ENCODE data around the gene SEC14L1.

Gene SEC14L1

DNA sequence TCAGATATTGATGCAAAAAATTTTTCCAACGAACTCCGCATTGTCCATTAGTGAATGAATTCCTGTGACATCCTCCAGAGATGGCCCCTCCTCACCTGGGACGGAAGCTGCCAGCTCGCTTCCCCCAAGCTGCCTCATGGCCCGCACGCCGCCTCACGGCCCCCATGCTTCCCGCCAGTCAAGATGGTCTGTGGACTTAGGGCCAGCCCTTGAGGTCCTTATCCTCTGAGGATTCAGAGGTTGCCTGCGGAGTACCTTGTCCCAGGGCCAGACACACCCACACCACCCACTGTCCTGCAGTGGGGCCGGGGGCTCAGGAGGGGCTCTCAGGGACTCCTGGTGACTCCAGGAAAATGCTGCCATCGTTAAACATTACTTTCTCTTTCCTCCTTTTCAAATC lies 73.6 kb downstream of the SEC14L1 start:
- DNase-seq (ENCODE audit: low read depth) = no peak

DNA sequence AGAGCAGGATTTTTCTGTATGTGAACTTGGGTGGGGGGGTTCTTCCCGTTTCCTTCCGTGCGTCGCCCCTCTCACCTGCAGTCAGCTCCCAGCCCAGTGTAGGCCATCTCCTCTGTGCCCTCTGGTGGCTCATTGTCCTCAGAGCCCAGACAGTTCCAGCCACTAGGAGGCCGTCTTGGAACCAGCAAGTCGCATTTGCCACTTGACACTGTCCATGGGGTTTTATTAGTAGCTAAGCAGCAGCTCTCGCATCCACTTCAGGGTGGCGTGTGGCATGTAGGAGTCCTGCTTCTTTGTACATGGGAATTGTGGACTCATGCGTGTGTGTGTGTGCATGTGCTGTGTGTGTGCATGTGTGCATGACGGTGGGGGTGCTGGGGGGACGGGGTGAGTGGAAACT lies 74.0 kb downstream of the SEC14L1 start:
- DNase-seq (ENCODE audit: low read depth) = no peak

DNA sequence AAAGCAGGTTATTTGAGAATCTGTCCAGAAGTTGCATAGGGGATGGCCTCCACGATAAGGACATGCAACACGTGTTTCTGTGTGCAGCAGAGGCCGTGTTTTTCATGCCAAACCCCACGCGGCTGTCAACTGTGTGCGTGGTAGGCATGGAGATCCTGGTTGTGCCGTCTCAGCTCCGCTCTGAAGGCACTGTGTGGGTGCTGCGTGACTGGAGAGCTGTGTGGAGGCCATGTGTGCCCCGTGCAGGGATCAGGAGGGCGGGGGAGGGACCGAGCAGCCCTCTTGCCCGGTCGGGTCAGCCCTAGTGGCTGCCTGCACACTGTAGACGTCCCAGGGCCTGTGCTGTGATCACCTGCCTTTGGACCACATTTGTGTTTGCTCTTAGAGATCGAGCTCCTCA lies 74.5 kb downstream of the SEC14L1 start:
- no peak for DNase-seq (ENCODE audit: low read depth)

DNA sequence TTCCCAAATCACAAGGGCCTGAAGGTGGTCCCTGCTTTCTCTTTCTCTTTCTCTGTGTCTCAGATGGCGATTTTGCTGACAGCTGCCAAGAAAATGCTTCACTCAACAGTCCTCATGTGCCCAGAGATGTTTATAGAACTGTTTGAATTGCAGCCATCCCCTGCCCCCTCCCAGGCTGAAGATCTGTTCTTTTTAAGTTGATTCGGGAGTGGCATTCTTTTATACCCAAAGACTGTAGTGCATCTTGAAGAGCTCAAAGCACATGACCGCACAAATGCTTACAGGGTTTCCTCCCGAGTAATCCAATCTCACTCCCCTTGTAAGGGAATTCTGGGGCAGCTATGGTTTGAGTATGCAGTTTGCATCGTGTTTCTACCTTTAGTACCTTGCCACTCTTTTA lies 75.7 kb downstream of the SEC14L1 start:
- DNase-seq (ENCODE audit: low read depth) = no peak

DNA sequence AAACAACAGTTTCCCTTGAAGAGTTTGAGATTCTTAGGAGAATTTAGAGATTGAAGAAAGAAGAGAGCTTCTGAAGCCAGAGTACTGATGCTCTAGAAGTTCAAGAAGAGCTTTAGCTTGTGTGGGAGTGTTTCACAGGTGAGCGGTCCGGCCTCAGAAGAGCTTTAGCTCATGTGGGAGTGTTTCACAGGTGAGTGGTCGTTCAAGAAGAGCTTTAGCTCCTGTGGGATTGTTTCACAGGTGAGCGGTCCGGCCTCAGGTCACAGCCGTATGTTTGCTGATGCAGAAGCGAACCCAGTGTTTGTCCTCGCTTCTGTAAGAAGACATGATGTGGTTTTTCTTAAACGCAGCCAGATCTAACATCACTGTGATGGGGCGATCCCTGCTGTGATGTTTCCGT lies 76.4 kb downstream of the SEC14L1 start:
- no peak for DNase-seq (ENCODE audit: low read depth)

DNA sequence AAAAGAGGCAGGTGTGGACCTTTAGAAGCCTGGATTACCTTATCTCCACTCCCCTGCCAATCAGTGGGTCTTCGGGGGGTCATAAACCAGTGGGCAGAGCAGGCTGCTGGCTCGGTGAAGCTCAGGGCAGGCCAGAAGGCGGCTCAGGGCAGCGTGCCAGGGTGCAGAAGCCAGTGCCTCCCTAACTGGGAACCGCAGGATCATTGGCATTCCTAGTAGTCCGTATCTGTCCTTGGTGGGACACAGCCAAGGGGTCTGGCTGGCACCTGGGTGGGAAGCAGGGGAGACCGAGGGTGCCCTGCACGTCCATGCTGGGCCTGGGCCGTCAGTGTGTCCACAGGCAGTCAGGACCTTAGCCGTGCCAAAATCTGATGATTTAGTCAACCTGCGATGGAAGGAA lies 76.8 kb downstream of the SEC14L1 start:
- DNase-seq (ENCODE audit: low read depth) = no peak

DNA sequence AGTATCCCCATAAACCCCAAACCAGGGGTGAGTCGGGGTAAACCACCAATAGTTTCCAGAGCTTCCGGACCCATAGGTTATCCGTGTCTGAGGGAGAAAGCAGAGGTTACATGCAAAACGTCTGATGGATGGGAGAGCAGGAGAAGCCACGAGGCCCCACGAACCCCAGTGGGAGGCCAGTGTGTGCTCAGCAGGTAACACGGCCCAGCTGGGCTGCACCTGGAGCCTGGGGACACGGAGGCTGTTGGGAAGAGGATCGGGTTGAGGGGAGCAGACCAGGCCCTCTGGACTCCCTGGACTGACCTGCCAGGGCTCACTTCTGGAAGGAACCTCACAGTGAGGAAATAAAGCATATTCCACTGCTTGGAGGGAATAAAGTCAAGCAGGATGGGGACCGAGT lies 78.1 kb downstream of the SEC14L1 start:
- no peak for DNase-seq (ENCODE audit: low read depth)

DNA sequence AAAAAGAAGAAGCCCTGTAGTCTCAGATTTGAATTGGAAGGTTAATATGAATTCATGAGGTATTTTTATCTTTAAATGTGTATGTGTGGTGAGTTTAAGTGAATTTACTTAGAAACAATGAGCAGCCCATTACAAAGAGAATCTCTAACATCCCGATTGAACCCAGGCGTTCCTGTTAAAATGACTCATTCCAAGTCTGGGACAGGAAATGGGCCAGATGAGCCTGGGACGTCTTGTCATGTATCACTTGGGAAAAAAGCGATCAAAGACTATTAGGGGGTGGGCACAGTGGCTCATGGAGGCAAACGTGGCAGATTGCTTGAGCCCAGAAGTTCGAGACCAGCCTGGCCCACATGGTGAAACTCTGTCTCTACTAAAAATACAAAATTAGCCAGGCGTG lies 81.6 kb downstream of the SEC14L1 start:
- no peak for DNase-seq (ENCODE audit: low read depth)

DNA sequence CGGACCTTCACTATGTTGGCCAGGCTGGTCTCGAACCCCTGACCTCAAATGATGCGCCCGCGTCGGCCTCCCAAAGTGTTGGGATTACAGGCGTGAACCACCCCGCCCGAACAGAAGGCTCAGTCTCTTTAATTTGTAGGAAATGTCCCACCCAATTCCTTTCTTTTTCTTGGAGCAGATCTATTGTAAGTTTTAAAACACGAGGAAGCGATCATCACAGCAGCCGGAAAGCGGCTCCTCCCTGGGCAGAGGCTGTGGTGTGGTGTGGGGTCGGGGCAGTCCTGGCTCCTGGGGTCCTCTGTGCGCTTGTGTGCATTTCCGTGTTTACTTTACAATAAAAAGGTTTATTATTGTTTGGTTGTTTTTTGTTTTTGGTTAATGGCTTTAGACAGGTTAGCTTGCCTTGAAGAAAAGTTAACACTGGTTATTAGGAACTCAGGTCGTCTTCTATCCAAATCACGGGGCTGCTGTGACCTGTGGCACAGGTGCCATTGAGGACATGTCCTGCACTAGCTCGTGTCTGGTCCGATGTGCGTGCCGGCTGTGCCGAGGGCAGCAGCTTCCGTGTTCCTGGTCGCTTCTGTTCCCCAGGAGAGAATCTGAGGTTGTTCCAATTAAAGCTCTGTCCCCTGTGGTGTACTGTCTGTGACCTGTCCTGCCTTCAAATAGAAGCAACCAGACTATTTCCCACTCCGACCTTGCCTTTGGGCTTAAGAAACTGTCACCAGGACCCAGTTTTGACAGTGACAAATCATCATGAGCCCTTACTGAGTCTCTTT lies 83.1 kb downstream of the SEC14L1 start:
- no peak for DNase-seq (ENCODE audit: low read depth)

DNA sequence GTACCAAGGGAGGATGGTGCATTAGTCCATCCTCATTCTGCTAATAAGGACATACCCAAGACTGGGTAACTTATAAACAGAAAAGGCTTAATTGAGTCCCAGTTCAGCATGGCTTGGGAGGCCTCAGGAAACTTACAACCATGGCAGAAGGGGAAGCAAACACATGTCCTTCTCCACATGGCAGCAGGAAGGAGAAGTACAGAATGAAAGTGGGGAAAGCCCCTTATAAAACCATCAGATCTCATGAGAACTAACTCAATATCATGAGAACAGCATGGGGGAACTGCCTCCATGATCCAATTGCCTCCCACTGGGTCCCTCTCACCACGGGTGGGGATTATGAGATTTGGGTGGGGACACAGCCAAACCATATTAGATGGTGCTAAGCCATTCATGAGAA lies 84.5 kb downstream of the SEC14L1 start:
- no peak for DNase-seq (ENCODE audit: low read depth)

DNA sequence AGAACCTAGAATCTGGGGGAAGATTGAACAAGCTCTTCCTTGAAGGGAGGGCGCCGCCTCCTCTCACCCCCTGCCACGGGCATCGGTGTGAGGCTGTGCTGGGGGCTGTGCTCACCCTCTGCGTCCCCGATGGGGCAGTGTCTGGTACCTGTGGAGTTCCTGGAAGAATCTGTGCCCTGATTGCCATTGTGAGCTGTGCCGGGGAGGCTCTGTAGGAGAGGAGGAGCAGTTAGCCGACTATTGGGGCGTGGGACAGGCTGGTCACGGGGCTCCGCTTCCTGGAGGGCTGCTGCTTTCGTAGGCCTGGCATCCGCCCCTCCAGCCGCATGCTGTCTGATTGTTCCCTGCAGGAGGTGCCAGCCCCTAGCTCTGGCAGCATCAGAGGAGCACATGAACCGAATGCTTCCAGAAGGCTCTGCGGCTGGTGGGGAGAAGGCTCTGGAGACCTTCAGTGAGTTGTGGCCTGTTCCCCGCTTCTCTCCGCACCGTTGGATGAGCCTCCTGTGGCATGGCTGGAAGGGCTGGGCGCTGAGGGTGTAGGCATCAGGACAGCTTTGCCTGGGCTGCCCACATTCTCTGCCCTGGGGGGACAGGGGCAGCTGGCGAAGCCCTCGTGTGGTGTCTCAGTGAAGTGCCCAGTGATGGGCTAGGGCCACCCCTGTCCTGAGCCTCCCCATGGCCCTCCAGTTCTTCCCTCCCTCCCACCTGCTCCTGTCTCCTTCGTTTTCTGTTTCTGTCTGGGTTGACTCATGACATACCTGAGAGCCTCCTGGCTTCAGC lies 86.9 kb downstream of the SEC14L1 start:
- DNase-seq (ENCODE audit: low read depth) = no peak

DNA sequence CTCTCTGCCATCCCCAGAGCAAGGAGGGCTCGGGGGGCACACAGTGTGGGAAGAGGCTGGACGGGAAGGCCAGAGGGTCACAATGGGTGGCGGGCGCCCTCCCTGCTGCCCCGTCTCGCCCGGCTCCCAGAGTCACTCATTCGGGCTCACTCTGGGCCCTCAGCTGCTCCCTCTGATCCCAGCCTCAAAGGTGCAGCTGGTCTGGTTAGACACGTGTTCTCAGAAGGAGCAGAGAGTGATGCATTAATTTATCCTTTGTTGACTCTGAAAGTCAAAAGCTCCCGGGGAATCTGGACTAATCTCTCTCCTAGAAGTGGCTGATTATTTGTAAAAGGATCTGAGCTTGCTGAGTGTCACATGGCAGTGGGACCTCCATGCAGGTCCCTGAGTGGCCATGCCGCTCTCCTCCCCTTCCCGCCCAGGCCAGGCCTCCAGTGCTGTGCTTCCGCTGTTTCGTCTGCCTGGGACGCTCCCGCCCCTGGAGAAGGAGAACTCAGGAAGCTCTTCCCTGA lies 87.5 kb downstream of the SEC14L1 start:
- DNase-seq (ENCODE audit: low read depth) = no peak

DNA sequence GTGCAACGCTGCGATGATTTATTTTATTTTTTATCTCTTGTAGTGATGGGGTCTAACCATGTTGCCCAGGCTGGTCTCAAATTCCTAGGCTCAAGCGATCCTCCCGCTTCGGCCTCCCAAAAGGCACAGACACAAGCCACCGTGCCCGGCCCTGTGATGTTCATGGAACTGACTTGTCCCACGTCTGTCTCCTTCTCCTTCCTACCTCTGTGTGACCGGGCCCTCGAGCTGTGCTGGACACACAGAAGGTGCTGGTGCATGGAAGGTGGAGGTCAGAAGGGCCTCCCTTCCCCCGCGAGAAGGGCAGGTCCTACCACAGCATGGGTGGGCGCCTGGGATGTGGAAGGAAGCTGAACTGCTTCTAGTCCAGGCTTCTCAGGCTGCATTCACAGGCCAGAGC lies 88.0 kb downstream of the SEC14L1 start:
- no peak for DNase-seq (ENCODE audit: low read depth)

DNA sequence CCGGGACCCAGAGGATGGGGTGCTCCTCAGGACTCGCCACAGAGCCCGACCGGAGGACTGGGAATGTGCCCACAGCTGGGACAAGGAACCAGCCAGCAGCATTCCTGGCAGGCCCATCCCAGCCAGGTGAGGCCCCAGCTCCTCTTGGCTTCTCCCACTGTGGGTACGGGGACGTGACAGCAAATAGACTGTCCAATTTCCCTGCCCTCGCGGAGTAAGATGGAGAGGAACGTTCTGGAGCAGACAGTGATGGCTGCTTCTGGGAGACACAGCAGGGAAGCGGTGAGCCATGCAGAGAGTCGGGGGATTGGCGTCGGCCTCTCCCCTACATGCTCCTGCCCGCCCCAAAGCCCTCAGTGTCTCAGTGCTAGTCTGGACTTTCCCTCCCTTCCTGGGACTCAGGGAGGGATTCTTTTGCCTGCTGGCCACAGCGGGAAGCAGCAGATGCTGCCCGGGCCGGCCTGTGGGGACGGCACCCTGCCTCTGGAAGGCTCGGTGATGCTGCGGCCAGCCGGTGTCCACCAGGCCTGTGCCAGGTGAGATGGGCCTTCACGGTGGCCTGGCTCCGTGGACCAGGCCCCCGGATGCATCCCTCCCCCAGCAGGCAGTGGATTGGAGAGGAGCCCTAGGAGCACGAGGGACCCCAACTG lies 89.1 kb downstream of the SEC14L1 start:
- DNase-seq (ENCODE audit: low read depth) = no peak

DNA sequence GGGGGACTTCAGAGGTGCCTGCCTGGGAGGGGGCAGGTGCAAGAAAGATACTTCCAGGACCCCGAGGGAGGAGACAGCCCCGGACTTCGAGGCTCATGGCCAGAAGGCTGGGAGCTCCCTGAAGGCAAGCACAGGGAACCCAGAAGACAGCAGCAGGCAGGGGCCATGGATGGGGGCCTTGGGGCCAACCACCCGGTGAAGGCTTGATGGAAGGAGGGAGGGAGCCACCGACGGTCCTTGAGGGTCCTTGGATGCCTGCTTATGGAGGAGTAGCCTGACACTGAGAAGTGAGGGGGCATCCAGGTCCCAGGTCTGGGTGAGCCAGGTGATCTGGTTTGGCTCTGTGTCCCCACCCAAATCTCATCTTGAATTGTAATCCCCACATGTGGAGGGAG lies 89.7 kb downstream of the SEC14L1 start:
- no peak for DNase-seq (ENCODE audit: low read depth)

DNA sequence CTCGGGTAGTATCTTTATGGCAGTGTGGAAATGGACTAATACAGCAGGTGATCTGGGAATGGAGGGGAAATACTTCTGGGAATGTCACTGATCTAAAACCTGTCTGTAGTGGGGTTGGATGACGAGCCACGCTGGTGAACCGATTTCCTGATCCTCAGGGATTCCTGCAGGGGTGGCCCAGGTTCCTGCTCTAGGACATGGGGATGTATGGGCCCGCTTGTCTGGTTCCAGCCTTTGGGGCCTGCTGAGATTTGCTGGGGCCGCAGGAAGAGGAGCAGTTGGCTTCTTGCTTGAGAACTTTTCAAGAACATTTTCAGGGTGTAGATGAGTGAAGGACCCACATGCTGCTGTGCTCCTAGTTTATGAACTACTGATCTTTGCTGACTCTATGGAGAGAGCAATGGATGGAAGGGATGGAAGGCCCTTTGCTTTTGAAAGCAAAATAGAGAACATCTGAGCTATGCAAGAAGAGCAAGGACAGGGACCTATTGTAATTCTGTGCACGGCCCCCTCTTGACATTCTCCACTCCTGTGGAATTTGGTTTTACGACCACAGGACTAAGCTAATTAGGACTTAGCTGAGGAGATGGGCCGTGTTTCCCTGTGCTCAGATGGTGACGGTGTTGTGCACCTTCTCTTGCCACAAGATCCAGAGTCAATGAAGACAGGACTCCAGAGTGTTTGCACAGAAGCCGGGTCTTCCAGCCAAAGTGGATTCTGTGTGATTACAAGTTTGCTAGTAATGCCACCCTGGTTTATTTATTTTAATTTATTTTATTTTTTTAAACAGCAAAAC lies 90.5 kb downstream of the SEC14L1 start:
- DNase-seq (ENCODE audit: low read depth) = no peak

DNA sequence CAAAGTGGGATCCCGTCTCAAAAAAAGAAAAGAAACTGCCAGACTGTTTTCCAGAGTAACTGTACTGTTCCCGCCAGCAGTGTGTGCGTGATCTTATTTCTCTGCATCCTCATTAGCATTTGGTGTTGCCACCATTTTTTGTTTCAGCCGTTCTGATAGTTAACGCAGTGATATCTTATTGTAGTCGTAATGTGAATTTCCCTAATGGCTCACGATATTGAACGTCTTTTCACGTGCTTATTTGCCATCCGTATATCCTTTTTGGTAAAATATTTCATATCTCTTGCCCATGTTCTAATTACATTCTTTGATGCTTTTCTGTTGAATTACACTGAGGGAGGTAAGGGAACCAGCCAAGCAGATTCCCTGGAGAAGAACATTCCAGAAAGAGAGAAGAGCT lies 92.4 kb downstream of the SEC14L1 start:
- DNase-seq (ENCODE audit: low read depth) = no peak

DNA sequence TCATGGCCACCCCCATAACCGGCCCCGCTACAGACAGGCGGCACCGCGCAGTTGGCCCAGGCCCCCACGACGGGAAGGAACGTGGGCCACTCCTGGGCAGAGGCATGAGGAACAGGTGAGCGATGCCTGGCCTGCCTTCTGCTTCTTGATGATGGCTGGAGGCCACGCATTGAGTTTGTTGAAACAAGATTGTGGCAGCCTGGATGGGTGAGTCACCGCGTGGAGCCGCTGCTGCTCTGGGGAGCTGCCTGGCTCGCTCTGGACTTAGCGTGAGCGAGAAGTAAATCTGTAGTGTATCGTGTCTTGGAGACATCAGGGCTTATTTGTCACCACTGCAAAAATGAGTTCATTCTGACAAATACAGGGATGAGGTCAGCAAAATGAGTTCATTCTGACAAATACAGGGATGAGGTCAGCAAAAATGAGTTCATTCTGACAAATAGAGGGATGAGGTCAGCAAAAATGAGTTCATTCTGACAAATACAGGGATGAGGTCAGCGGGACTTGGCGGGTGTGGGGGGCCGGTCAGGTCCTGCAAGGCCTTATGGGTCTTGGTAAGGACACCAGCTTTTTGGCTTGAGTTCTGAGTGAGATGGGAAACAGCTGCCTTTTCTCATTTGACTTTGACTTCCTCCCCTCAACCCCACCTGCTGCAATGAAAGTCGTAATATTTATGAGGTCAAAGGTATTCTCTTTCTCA lies 93.0 kb downstream of the SEC14L1 start:
- no peak for DNase-seq (ENCODE audit: low read depth)

DNA sequence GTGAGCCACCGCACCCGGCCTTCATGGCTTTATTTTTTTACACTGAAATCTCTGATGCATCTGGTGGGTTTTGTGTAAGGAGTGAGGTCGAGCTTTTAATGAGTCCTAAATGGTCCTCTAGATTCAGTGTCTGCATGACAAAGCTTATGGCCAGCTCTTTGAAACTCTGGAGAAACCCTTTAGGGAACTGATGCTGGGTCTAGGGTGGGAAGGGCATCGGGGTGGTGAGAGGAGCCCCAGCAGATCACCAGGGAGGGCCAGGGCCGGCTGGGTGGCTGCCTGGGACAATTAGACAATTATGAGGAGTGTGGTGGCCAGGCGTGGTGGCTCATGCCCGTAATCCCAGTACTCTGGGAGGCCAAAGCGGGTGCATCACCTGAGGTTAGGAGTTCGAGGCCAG lies 93.9 kb downstream of the SEC14L1 start:
- DNase-seq (ENCODE audit: low read depth) = no peak

DNA sequence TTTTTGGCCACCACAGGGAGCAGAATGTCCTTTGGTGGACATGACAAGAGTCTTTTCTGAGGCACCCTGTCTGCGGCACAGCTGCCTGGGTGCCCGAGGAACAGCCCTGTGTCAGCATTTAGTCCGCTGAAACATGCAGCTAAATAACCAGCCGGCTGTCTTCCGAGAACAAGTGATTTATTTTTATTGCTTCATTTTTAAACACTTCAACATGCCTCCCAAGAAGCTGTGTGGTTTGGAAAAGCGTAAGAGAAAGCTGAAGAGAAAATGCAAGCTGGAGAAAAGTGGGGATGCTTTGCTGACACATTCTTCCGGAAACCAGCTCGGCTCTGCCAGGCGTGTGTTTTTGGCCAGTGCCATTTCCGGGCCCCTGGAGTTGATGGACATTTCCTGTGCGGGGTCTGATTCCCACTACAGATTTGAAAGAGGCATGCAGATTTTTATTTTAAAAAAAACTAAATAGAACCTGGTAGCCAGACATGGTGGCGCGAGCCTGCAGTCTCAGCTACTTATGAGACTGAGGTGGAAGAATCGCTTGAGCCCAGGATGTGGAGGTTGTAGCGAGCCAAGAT lies 94.7 kb downstream of the SEC14L1 start:
- DNase-seq (ENCODE audit: low read depth) = no peak
